Kidney epithelial cell (primary cell): ENCODE results near the gene FMNL2. TPM values are rescaled to one million over a fixed set of nuclear protein-coding genes. Genes with fewer than 3 reads are reported as not detected.

ENCODE experiments used
- DNase-seq: peaks from one replicate; pipeline ENCODE4 v3.0.0-alpha.2; 2010; ENCODE audit warnings: low read depth
- H3K27me3 ChIP-seq: 2 replicates; pipeline ENCODE4 v1.6.0; 2011; ENCODE audit warnings: low read length; ENCODE audit not compliant: control insufficient read depth, insufficient read depth
- H3K36me3 ChIP-seq: 2 replicates; pipeline ENCODE4 v1.5.1; 2011; ENCODE audit warnings: low read length; ENCODE audit not compliant: control insufficient read depth, insufficient read depth
- H3K4me3 ChIP-seq: 2 replicates; pipeline ENCODE4 v1.5.1; 2011; ENCODE audit warnings: low read depth, mild to moderate bottlenecking, control low read depth, low read length
- total RNA-seq: library from RNA; depleted of rRNA; stranded (reverse); fragments of >200 nt; gene quantifications from 2 replicates; pipeline ENCODE4 v1.2.3, GENCODE V29; 2015
- TF ChIP-seq, protein P1 (sequence below): IDR thresholded peaks from 2 replicates; pipeline ENCODE4 v1.5.1; 2011; ENCODE audit warnings: mild to moderate bottlenecking, moderate library complexity, low read length, control low read depth, inconsistent platforms; ENCODE audit not compliant: insufficient read depth, poor library complexity, severe bottlenecking

FMNL2 gene
- total RNA-seq, 1 donor from 2014 or later = 68.0 TPM

DNA sequence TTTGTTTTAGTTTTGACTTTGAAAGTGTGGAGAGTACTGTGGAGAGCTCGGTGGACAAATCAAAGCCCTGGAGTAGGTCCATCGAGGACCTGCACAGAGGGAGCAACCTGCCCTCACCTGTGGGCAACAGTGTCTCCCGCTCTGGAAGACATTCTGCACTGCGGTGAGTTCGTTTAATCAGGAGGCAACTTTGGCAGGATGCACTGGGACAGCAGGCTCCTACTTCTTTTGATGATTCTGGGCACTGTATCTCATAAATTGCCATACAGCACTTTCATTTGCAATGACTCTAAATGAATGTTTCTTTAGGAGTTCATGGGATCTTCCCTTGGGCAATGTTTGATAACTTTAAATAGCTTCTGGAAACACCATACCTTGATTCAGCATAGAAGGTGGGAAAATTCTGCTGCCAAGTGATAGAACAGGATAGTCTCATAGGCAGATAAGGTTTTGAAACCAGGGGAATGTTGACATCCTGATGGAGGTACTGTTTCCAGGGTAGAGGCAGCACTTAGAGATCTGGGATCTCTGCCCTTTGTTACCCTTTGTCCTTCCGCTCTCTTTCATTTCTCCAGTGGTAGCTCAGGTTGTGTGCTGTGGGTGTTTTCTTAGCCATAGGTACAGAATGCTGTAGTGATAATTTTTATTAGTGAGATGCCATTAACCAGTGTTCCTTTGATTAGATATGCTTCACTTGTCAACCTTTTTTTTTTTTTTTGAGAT lies 226.1 kb downstream of the FMNL2 start:
- no peak for DNase-seq
- TF ChIP-seq, protein P1, sequence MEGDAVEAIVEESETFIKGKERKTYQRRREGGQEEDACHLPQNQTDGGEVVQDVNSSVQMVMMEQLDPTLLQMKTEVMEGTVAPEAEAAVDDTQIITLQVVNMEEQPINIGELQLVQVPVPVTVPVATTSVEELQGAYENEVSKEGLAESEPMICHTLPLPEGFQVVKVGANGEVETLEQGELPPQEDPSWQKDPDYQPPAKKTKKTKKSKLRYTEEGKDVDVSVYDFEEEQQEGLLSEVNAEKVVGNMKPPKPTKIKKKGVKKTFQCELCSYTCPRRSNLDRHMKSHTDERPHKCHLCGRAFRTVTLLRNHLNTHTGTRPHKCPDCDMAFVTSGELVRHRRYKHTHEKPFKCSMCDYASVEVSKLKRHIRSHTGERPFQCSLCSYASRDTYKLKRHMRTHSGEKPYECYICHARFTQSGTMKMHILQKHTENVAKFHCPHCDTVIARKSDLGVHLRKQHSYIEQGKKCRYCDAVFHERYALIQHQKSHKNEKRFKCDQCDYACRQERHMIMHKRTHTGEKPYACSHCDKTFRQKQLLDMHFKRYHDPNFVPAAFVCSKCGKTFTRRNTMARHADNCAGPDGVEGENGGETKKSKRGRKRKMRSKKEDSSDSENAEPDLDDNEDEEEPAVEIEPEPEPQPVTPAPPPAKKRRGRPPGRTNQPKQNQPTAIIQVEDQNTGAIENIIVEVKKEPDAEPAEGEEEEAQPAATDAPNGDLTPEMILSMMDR = no peak
- peaks cover 1% of the 10 kb centered on the region for H3K36me3 ChIP-seq

DNA sequence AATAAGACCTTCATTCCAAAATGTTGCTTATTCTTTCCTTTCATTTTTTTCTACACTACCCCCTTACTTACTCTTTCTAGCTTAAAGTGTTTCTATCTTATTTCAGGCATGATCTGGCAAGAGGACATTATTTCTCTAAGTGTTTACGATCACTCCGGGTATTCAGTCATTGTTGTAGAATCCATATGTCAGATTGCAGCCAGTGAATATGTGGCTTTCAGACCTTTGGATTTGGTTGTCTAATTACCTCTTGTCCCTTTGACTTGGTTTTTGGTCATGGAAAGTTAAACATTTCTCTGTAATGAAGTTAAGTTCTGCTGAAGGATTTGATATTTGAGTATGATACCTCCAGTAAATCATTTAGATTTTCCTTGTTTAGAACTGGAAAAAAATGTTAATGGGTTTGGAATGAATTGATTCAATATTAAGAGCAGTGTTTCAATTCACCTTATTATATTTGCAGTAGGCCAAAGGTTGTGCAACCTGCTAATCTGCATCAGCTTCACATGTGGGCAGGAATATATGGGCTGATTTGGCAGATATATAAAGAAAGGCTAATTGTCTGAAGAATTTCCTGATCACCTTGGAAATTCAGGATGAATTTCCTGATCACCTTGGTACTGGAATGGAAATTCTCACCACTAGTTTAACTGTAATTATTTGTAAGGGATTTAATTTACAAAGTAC lies 227.4 kb downstream of the FMNL2 start:
- Histone ChIP-seq H3K4me3 (no peak overlapping the region), H3K27me3 (no peaks in the 10 kb centered on the region), H3K36me3 (peaks cover 1% of the 10 kb centered on the region)
- DNase-seq = no peak
- TF ChIP-seq, protein P1 = no peak

More for the DNA sequence above, 226.1 kb downstream of the FMNL2 start:
- Histone ChIP-seq H3K27me3 (no peaks in the 10 kb centered on the region), H3K4me3 (no peak overlapping the region)

GRCh38 chr2:152563764-152564163 lies 228.8 kb downstream of the FMNL2 start:
- Histone ChIP-seq H3K27me3 (no peaks in the 10 kb centered on the region), H3K36me3 (peaks cover 1% of the 10 kb centered on the region), H3K4me3 (no peak overlapping the region)
- DNase-seq = no peak
- TF ChIP-seq, protein P1 = no peak

DNA sequence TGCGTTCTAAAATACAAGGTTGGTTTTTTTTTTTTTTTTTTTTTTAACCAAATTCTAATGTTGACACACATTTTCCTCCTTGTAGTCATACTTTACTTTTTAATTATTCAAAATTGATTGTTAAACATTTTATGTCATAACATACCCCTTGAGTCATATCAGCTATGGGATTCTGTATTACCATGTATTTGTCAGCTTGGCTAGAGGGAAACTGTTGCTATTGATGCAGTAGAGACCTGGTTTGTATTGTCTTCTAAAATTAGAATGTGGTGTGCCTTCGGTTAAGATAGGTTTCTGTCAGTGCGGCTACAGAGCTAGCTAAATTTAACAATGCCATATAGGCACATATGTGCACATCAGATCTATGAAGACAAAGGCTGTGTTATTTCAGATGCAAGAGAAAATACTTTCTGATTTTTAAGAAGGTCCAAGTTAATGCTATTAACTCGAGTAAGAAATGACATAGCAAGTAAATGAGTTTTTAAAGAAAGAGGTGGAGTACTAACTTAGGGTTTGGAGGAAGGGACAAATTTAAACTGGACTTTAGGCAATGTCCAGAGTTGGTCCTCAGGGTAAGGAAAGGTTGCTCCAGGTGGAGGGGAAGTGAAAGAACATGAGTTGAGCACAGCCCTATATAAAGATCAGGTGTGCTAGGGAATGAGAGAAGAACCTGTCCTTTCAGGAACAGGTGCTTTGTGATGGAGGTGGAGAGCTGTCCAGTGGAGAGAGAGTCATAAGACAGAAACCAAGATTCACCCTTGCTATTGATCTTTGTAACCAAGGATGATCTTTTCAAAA lies 230.0 kb downstream of the FMNL2 start:
- Histone ChIP-seq H3K27me3 (no peaks in the 10 kb centered on the region), H3K36me3 (no peaks in the 10 kb centered on the region), H3K4me3 (no peak overlapping the region)
- DNase-seq = no peak
- TF ChIP-seq, protein P1 = no peak

DNA sequence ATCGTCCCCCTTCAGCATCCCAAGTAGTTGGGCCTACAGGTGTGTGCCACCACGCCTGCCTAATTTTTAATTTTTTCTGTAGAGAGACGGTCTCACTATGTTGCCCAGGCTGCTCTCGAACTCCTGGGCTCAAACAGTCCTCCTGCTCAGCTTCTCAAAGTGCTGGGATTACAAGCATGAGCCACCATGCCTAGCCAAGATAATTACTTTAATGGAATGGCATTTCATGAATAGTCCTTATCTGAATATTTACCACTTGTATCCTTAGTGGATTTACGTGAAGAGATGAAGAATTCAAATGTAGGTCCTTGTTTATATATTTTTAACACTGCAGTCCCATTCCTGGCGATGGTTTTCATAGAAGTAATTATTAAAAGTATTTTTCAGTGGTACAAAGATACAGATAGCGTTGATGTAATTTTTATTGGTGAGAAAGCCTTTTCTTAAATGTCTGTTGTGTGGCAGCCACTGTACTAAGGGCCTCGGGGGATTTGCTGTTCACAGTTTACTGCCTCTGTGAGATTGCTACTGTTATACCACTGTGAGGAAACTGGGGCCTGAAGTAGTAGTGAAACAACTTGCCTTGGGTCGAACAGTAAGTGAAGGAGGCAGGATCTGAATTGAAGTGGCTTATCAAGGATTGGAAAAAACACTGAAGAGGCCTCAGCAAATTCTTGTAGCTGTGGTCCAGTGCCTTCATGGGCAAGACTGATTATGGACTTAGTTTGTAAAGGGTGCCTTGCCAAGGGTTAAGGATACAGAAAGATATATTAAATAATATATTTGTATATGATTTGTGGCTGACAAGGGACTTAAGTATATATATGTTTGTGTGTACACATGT lies 231.1 kb downstream of the FMNL2 start:
- TF ChIP-seq, protein P1 = no peak
- Histone ChIP-seq H3K27me3 (no peaks in the 10 kb centered on the region), H3K36me3 (no peaks in the 10 kb centered on the region), H3K4me3 (no peak overlapping the region)
- no peak for DNase-seq
